RWPE2 (cell line): Measurements from ENCODE around the gene SENP3.
A peak's percentile ranks its signal among the peaks of the same experiment; 100 is the strongest.

ENCODE experiments used
- ATAC-seq: fragments of 200-7000 bp; cut with Tn5 transposase; 3 replicates; pipeline ENCODE4 v1.9.1; 2021; ENCODE audit warnings: low read depth
- DNase-seq: peaks from one replicate; pipeline ENCODE4 v3.0.0-alpha.2; 2020; ENCODE audit warnings: low spot score
- H3K27ac ChIP-seq: fragments of 450-650 bp; 2 replicates; pipeline ENCODE4 v1.5.1; 2017; ENCODE audit warnings: mild to moderate bottlenecking; ENCODE audit not compliant: poor library complexity, severe bottlenecking
- H3K27me3 ChIP-seq: fragments of 250-450 bp; sonication (Bioruptor Pico); 2 replicates; pipeline ENCODE4 v1.5.1; 2021; ENCODE audit warnings: mild to moderate bottlenecking, moderate library complexity; ENCODE audit not compliant: insufficient read depth, poor library complexity, severe bottlenecking
- H3K36me3 ChIP-seq: fragments of 250-450 bp; sonication (Bioruptor Pico); 2 replicates; pipeline ENCODE4 v1.5.1; 2020; ENCODE audit warnings: low read depth, mild to moderate bottlenecking, moderate library complexity
- H3K4me1 ChIP-seq: fragments of 250-450 bp; sonication (Bioruptor Pico); 2 replicates; pipeline ENCODE4 v1.5.1; 2021; ENCODE audit warnings: mild to moderate bottlenecking, moderate library complexity; ENCODE audit not compliant: insufficient read depth, poor library complexity, severe bottlenecking
- H3K4me3 ChIP-seq: fragments of 250-450 bp; sonication (Bioruptor Pico); 2 replicates; pipeline ENCODE4 v1.5.1; 2021; ENCODE audit warnings: mild to moderate bottlenecking, moderate library complexity; ENCODE audit not compliant: severe bottlenecking
- H3K9me3 ChIP-seq: fragments of 250-450 bp; sonication (Bioruptor Pico); 2 replicates; pipeline ENCODE4 v1.5.1; 2021; ENCODE audit warnings: mild to moderate bottlenecking, moderate library complexity; ENCODE audit not compliant: severe bottlenecking
- CTCF ChIP-seq: fragments of 450-650 bp; IDR thresholded peaks from one replicate; pipeline ENCODE4 v1.5.1; 2017; ENCODE audit warnings: mild to moderate bottlenecking, moderate library complexity; ENCODE audit not compliant: poor library complexity, severe bottlenecking

SENP3 gene

GRCh38 chr17:7575959-7576358 is 14.2 kb downstream of the SENP3 start:
- peaks cover 69% of the 10 kb centered on the region for H3K36me3 ChIP-seq
- no peak for TF ChIP-seq CTCF
- DNase-seq (no peak), ATAC-seq (no peak)
- H3K27ac ChIP-seq = peak overlapping the region; percentile 98
- H3K4me3 ChIP-seq = no peak overlapping the region
- no peaks in the 10 kb centered on the region for H3K27me3 ChIP-seq
- no peaks in the 10 kb centered on the region for H3K9me3 ChIP-seq
- peaks cover 20% of the 10 kb centered on the region for H3K4me1 ChIP-seq

GRCh38 chr17:7576432-7576937 is 14.8 kb downstream of the SENP3 start:
- H3K27me3 ChIP-seq = no peaks in the 10 kb centered on the region
- H3K4me3 ChIP-seq = no peak overlapping the region
- H3K4me1 ChIP-seq = peaks cover 23% of the 10 kb centered on the region
- H3K27ac ChIP-seq = peak overlapping the region; percentile 98
- TF ChIP-seq CTCF = no peak
- no peak for DNase-seq
- ATAC-seq = no peak
- H3K36me3 ChIP-seq = peaks cover 64% of the 10 kb centered on the region
- H3K9me3 ChIP-seq = no peaks in the 10 kb centered on the region

- peak overlapping the region; percentile 98 for H3K27ac ChIP-seq
- no peak for ATAC-seq
These were observed 15.8 kb downstream of the SENP3 start for GRCh38 chr17:7577327-7578199.

GRCh38 chr17:7579001-7579833 is 17.5 kb downstream of the SENP3 start, which contains the start of gene CD68:
Gene CD68 (plus strand): TSS chr17:7579638. CDS start chr17:7579678, 40 bp downstream.
- Histone ChIP-seq H3K9me3 (no peaks in the 10 kb centered on the region), H3K4me3 (no peak within 1 kb of the TSS), H3K27ac (peak within 1 kb of the TSS; percentile 98), H3K36me3 (peaks cover 49% of the 10 kb centered on the region), H3K4me1 (peaks cover 29% of the 10 kb centered on the region), H3K27me3 (no peaks in the 10 kb centered on the region)
- peak; percentile 89 for DNase-seq
- peak; percentile 76 for ATAC-seq
- TF ChIP-seq CTCF = no peak

More at GRCh38 chr17:7577327-7578199, 15.8 kb downstream of the SENP3 start:
- no peak for TF ChIP-seq CTCF
- H3K36me3 ChIP-seq = peaks cover 64% of the 10 kb centered on the region
- H3K27me3 ChIP-seq = no peaks in the 10 kb centered on the region
- no peak for DNase-seq
- H3K4me3 ChIP-seq = no peak overlapping the region
- H3K9me3 ChIP-seq = no peaks in the 10 kb centered on the region
- H3K4me1 ChIP-seq = peaks cover 23% of the 10 kb centered on the region
